H9 (cell line): ENCODE results near the gene VPS26A. TPM values are rescaled to one million over a fixed set of nuclear protein-coding genes. Genes with fewer than 3 reads are reported as not detected.

Experiments used
- DNase-seq: peaks from one replicate; pipeline ENCODE4 v3.0.0-alpha.2; 2017
- H2AFZ ChIP-seq: one replicate; pipeline ENCODE4 v1.6.1; 2013; ENCODE audit warnings: mild to moderate bottlenecking, low read length, control low read depth, moderate library complexity
- H2AK5ac ChIP-seq: 2 replicates; pipeline ENCODE4 v1.6.1; 2013; ENCODE audit warnings: low read length, control low read depth, mixed read lengths; ENCODE audit not compliant: insufficient read length
- H2BK120ac ChIP-seq: one replicate; pipeline ENCODE4 v1.6.1; 2013; ENCODE audit warnings: low read depth, mild to moderate bottlenecking, low read length, control low read depth, inconsistent platforms; ENCODE audit not compliant: poor library complexity, severe bottlenecking
- H2BK12ac ChIP-seq: 2 replicates; pipeline ENCODE4 v1.6.1; 2013; ENCODE audit warnings: low read length, control low read depth, mixed read lengths, low read depth; ENCODE audit not compliant: insufficient read length
- H2BK15ac ChIP-seq: 2 replicates; pipeline ENCODE4 v1.6.1; 2013; ENCODE audit warnings: low read depth, low read length, control low read depth
- H2BK20ac ChIP-seq: one replicate; pipeline ENCODE4 v1.6.1; 2013; ENCODE audit warnings: low read depth, mild to moderate bottlenecking, low read length, control low read depth, inconsistent platforms; ENCODE audit not compliant: poor library complexity, severe bottlenecking
- H2BK5ac ChIP-seq: 2 replicates; pipeline ENCODE4 v1.6.1; 2013; ENCODE audit warnings: low read length, control low read depth, mixed read lengths; ENCODE audit not compliant: insufficient read length
- H3K14ac ChIP-seq: 2 replicates; pipeline ENCODE4 v1.6.1; 2013; ENCODE audit warnings: low read length, control low read depth; ENCODE audit not compliant: insufficient read depth
- H3K18ac ChIP-seq: 2 replicates; pipeline ENCODE4 v1.6.1; 2013; ENCODE audit warnings: low read depth, mild to moderate bottlenecking, mixed read lengths, low read length, control low read depth; ENCODE audit not compliant: insufficient read length
- H3K23ac ChIP-seq: 2 replicates; pipeline ENCODE4 v1.6.1; 2013; ENCODE audit warnings: low read length, control low read depth, mixed read lengths, low read depth; ENCODE audit not compliant: insufficient read length
- H3K23me2 ChIP-seq: 2 replicates; pipeline ENCODE4 v1.6.1; 2013; ENCODE audit warnings: low read depth, mild to moderate bottlenecking, mixed read lengths, low read length, control low read depth; ENCODE audit not compliant: insufficient read length, poor library complexity, severe bottlenecking
- H3K27ac ChIP-seq: 2 replicates; pipeline ENCODE4 v1.5.1; 2013; ENCODE audit warnings: low read length, control low read depth, mixed read lengths, low read depth; ENCODE audit not compliant: insufficient read length
- H3K27me3 ChIP-seq: 2 replicates; pipeline ENCODE4 v1.6.1; 2013; ENCODE audit warnings: low read length, control low read depth, inconsistent platforms; ENCODE audit not compliant: insufficient read depth
- H3K4ac ChIP-seq: 2 replicates; pipeline ENCODE4 v1.6.1; 2013; ENCODE audit warnings: low read depth, mild to moderate bottlenecking, control low read depth, inconsistent platforms, low read length, moderate library complexity
- H3K4me1 ChIP-seq: 2 replicates; pipeline ENCODE4 v1.6.1; 2013; ENCODE audit warnings: low read length, control low read depth, inconsistent platforms; ENCODE audit not compliant: insufficient read depth
- H3K4me2 ChIP-seq: 2 replicates; pipeline ENCODE4 v1.6.1; 2013; ENCODE audit warnings: low read length, control low read depth, mixed read lengths; ENCODE audit not compliant: insufficient read length, insufficient read depth
- H3K56ac ChIP-seq: 2 replicates; pipeline ENCODE4 v1.6.1; 2013; ENCODE audit warnings: low read depth, mild to moderate bottlenecking, mixed read lengths, low read length, control low read depth; ENCODE audit not compliant: insufficient read length
- H3K79me1 ChIP-seq: 2 replicates; pipeline ENCODE4 v1.6.1; 2013; ENCODE audit warnings: low read depth, mild to moderate bottlenecking, moderate library complexity, low read length, control low read depth, inconsistent platforms; ENCODE audit not compliant: insufficient read depth, poor library complexity, severe bottlenecking
- H3K79me2 ChIP-seq: 2 replicates; pipeline ENCODE4 v1.6.1; 2013; ENCODE audit warnings: low read length, control low read depth, inconsistent platforms; ENCODE audit not compliant: insufficient read depth
- H3K9ac ChIP-seq: 2 replicates; pipeline ENCODE4 v1.6.1; 2013; ENCODE audit warnings: low read length, control low read depth, mixed read lengths; ENCODE audit not compliant: insufficient read length; ENCODE audit errors: extremely low read depth
- H3K9me3 ChIP-seq: one replicate; pipeline ENCODE4 v1.6.1; 2013; ENCODE audit warnings: low read depth, low read length, inconsistent platforms; ENCODE audit not compliant: control insufficient read depth
- H3T11ph ChIP-seq: one replicate; pipeline ENCODE4 v1.6.1; 2013; ENCODE audit warnings: mild to moderate bottlenecking, low read length, control low read depth, inconsistent platforms
- H4K20me1 ChIP-seq: one replicate; pipeline ENCODE4 v1.6.1; 2013; ENCODE audit not compliant: control insufficient read depth, insufficient read length, insufficient read depth
- H4K5ac ChIP-seq: 2 replicates; pipeline ENCODE4 v1.6.1; 2013; ENCODE audit warnings: low read depth, mild to moderate bottlenecking, mixed read lengths, low read length, control low read depth; ENCODE audit not compliant: insufficient read length
- H4K8ac ChIP-seq: replicated peaks from 2 replicates; pipeline ENCODE4 v1.6.1; 2013; ENCODE audit warnings: low read length, control low read depth, mixed read lengths, low read depth; ENCODE audit not compliant: insufficient read length
- H4K91ac ChIP-seq: 2 replicates; pipeline ENCODE4 v1.6.1; 2013; ENCODE audit warnings: low read depth, mild to moderate bottlenecking, moderate library complexity, mixed read lengths, low read length, control low read depth; ENCODE audit not compliant: insufficient read length
- H3K27ac Mint-ChIP-seq, 3 experiments: 2 replicates in 2 of 3; 3 replicates in 1 of 3; pipeline ENCODE4 v1.8.0; 2020 to 2021; ENCODE audit warnings: mixed read lengths in 3 of 3, mild to moderate bottlenecking in 1 of 3, moderate library complexity in 1 of 3
- H3K27me3 Mint-ChIP-seq: 2 replicates; pipeline ENCODE4 v1.8.0; 2021; ENCODE audit warnings: low read depth, mild to moderate bottlenecking, moderate library complexity, mixed read lengths
- H3K36me3 Mint-ChIP-seq, 3 experiments: 2 replicates in 2 of 3; 3 replicates in 1 of 3; pipeline ENCODE4 v1.8.0; 2020 to 2021; ENCODE audit warnings: low read depth in 3 of 3, mixed read lengths in 3 of 3; ENCODE audit not compliant: insufficient read depth in 1 of 3
- H3K4me1 Mint-ChIP-seq, 2 experiments: 2 replicates each; pipeline ENCODE4 v1.8.0; 2020; ENCODE audit warnings: mixed read lengths in 2 of 2
- H3K4me3 Mint-ChIP-seq, 2 experiments: 2 replicates in 1 of 2; 3 replicates in 1 of 2; pipeline ENCODE4 v1.8.0; 2020 to 2021; ENCODE audit warnings: mild to moderate bottlenecking in 2 of 2, mixed read lengths in 2 of 2, moderate library complexity in 1 of 2
- H3K9me3 Mint-ChIP-seq, 2 experiments: 2 replicates in 1 of 2; 3 replicates in 1 of 2; pipeline ENCODE4 v1.8.0; 2020; ENCODE audit warnings: mild to moderate bottlenecking in 2 of 2, mixed read lengths in 2 of 2, moderate library complexity in 1 of 2
- WGBS: extraction: QIAGEN DNeasy Blood & Tissue Kit; methylation state at CpG from one replicate; pipeline ENCODE4 v1.1.7; 2013; ENCODE audit warnings: missing lambda C conversion rate, low lambda C conversion rate, mixed read lengths; ENCODE audit not compliant: insufficient read length; ENCODE audit errors: extremely low coverage; 5-methylcytosine and 5-hydroxymethylcytosine counted together
- total RNA-seq: library from RNA; stranded (reverse); gene quantifications from 2 replicates; pipeline ENCODE4 v1.2.1, GENCODE V29; 2021
- TF ChIP-seq, protein P1 (sequence below): fragments of 200-600 bp; sonication (generic); conservative IDR thresholded peaks from 3 replicates; pipeline ENCODE4 v1.8.0; 2021; ENCODE audit warnings: antibody characterized with exemption, mild to moderate bottlenecking

Gene VPS26A
- total RNA-seq, 1 experiment from 2014 or later: 41.8 TPM

DNA sequence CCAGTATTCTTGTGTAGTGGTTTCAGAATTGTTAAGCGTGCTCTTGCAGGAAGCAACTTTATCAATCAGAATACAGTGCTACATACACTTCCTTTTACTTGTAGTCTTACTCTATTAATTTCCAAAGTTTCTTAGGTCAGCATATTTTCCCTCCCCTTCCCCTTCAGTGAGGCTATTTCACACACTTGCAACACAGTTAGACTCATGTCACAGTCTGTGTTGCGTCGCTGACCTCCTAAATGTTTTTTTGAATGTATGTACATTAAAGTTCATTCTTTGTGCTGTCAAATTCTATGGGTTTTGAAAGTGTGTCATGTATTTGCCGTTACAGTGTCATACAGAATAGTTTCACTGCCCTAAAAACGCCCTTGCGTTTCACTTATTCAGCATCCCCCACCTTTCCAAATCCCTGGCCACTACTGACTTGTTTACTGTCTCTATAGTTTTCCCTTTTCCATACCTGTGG, 90.7 kb downstream of the VPS26A start:
- no peak overlapping the region for H2BK15ac ChIP-seq
- no peaks in the 10 kb centered on the region for H3K4me1 ChIP-seq
- H3K23ac ChIP-seq: no peak overlapping the region
- H3K4me2 ChIP-seq: no peak overlapping the region
- no peak overlapping the region for H3K27ac ChIP-seq
- Mint-ChIP-seq H3K4me3 (no peak overlapping the region), H3K9me3 (peaks cover 2 to 5% of the 10 kb centered on the region in 2 experiments; a peak in 3 of 5 replicates), H3K36me3 (peaks cover 0 to 4% (median 0%) of the 10 kb centered on the region in 3 experiments; a peak in 1 of 7 replicates), H3K27me3 (no peaks in the 10 kb centered on the region; the same call in 1 of the 2 replicates), H3K4me1 (0 out of 4 replicates have a peak, but pooled peaks cover 0 to 3% of the 10 kb centered on the region in 2 experiments), H3K27ac (no peak overlapping the region)
- H2BK120ac ChIP-seq: no peak overlapping the region
- no peak overlapping the region for H2BK5ac ChIP-seq
- WGBS: no CpG with 5 or more reads among the region's 6 CpGs
- H3K4ac ChIP-seq: no peak overlapping the region
- no peaks in the 10 kb centered on the region for H3K23me2 ChIP-seq
- H3T11ph ChIP-seq: no peak overlapping the region
- H4K8ac ChIP-seq: no peak overlapping the region
- no peaks in the 10 kb centered on the region for H3K79me1 ChIP-seq
- H4K5ac ChIP-seq: no peak overlapping the region
- H3K14ac ChIP-seq: no peak overlapping the region
- no peak overlapping the region for H3K56ac ChIP-seq
- TF ChIP-seq, protein P1, sequence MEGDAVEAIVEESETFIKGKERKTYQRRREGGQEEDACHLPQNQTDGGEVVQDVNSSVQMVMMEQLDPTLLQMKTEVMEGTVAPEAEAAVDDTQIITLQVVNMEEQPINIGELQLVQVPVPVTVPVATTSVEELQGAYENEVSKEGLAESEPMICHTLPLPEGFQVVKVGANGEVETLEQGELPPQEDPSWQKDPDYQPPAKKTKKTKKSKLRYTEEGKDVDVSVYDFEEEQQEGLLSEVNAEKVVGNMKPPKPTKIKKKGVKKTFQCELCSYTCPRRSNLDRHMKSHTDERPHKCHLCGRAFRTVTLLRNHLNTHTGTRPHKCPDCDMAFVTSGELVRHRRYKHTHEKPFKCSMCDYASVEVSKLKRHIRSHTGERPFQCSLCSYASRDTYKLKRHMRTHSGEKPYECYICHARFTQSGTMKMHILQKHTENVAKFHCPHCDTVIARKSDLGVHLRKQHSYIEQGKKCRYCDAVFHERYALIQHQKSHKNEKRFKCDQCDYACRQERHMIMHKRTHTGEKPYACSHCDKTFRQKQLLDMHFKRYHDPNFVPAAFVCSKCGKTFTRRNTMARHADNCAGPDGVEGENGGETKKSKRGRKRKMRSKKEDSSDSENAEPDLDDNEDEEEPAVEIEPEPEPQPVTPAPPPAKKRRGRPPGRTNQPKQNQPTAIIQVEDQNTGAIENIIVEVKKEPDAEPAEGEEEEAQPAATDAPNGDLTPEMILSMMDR: no peak
- H3K27me3 ChIP-seq: no peaks in the 10 kb centered on the region
- no peak overlapping the region for H3K18ac ChIP-seq
- no peak overlapping the region for H3K9ac ChIP-seq
- H4K91ac ChIP-seq: no peak overlapping the region
- no peaks in the 10 kb centered on the region for H4K20me1 ChIP-seq
- no peak overlapping the region for H2AK5ac ChIP-seq
- no peak for DNase-seq
- H2BK12ac ChIP-seq: no peak overlapping the region
- no peaks in the 10 kb centered on the region for H3K79me2 ChIP-seq
- H2AFZ ChIP-seq: no peak overlapping the region
- no peaks in the 10 kb centered on the region for H3K9me3 ChIP-seq
- no peak overlapping the region for H2BK20ac ChIP-seq
